ENCODE measurements around the gene C20orf173.

The C20orf173 gene

GRCh38 chr20:35506179-35506578 is 23.3 kb downstream of the C20orf173 start:
- DNase-seq, result no peak

DNA sequence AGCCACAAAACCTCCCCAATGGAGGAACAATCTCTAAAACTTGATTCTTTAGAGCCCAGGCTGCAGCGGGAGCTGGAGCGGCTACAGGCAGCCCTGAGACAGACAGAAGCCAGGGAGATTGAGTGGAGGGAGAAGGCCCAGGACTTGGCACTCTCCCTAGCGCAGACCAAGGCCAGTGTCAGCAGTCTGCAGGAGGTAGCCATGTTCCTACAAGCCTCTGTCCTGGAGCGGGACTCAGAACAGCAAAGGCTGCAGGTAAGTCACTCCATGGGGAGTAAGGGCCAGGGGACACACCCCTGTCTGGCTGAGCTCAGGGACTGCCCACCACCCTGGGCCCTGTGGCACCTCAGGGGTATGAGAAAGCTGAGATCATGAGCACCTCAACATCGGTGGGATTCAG is 24.7 kb downstream of the C20orf173 start:
- no peak for DNase-seq

DNA sequence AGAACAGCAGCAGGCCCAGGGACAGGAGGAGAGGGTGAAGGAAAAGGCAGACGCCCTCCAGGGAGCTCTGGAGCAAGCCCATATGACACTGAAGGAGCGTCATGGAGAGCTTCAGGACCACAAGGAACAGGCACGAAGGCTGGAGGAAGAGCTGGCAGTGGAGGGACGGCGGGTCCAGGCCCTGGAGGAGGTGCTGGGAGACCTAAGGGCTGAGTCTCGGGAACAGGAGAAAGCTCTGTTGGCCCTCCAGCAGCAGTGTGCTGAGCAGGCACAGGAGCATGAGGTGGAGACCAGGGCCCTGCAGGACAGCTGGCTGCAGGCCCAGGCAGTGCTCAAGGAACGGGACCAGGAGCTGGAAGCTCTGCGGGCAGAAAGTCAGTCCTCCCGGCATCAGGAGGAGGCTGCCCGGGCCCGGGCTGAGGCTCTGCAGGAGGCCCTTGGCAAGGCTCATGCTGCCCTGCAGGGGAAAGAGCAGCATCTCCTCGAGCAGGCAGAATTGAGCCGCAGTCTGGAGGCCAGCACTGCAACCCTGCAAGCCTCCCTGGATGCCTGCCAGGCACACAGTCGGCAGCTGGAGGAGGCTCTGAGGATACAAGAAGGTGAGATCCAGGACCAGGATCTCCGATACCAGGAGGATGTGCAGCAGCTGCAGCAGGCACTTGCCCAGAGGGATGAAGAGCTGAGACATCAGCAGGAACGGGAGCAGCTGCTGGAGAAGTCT is 25.5 kb downstream of the C20orf173 start:
- no peak for DNase-seq

- no peak for DNase-seq
Measured at GRCh38 chr20:35503281-35503680, 26.2 kb downstream of the C20orf173 start.

DNA sequence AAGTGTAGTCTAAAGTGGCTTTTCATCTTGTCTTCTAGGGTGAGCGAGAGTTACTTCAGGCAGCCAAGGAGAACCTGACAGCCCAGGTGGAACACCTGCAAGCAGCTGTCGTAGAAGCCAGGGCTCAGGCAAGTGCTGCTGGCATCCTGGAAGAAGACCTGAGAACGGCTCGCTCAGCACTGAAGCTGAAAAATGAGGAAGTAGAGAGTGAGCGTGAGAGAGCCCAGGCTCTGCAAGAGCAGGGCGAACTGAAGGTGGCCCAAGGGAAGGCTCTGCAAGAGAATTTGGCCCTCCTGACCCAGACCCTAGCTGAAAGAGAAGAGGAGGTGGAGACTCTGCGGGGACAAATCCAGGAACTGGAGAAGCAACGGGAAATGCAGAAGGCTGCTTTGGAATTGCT is 27.1 kb downstream of the C20orf173 start:
- no peak for DNase-seq

- no peak for DNase-seq
Measured at GRCh38 chr20:35499271-35499670, 30.2 kb downstream of the C20orf173 start.

DNA sequence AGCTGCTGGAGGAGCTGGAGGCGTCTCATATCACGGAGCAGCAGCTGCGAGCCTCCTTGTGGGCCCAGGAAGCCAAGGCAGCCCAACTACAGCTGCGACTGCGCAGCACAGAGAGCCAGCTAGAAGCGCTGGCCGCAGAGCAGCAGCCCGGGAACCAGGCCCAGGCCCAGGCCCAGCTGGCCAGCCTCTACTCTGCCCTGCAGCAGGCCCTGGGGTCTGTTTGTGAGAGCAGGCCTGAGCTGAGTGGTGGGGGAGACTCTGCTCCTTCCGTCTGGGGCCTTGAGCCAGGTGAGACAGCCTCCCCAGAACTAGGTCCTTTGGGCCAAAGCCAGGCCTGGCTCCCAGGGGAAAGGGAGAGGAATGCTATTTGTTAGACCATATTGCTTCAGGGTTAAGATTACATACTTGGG is 31.7 kb downstream of the C20orf173 start:
- no peak for DNase-seq

DNA sequence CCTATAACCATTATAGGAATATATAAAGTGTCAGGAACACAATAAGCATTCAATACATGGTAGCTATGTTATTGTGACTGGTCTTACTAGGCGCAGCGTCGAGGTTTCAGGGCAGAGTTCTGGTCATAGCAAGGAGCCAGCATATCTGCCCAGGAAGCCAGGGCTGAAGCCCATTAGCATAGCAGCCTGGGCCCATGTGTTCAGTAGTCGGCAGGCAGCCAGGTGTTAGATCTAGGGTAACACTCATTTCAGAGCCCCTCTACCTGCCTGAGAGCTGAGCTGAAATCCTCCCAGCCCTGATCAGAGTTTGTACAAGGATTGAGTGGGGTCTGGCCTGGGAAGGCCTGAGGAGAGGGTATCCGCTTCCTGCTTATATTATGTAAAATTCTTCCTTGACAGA is 32.1 kb downstream of the C20orf173 start:
- no peak for DNase-seq

DNA sequence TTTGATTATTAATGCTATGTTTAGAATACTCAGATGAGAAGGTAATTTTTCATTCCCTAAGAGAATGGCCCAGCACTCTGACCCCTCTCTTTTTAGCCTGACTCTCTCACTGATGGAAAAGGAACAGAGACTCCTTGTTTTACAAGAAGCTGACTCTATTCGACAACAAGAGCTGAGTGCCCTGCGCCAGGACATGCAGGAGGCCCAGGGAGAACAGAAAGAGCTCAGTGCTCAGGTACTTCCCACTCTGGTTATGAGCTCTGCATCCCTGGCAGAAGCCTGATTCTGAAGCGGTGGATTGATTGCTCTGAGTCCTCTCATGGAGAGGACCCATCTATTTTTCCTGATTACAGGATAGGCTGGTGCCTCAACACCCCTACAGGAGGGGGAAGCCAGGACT is 33.0 kb downstream of the C20orf173 start:
- no peak for DNase-seq

- DNase-seq, result no peak
Measured at GRCh38 chr20:35492352-35492751, 37.1 kb downstream of the C20orf173 start.

DNA sequence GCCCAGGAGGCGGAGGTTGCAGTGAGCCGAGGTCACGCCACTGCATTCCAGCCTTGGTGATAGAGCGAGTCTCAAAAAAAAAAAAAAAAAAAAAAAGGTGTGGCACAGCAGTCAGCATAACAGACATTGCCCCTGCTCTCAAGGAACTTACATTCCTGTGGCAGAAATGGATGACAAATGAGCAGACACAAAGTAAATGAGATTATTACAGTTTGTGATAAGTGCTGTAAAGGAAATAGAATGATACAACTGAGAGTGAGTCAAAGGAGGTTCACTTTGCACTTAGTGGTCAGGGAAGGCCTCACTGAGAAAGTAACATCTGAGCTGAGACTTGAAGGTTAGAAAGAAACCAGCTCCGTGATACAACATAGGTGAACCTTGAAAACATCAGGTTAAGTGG is 37.6 kb downstream of the C20orf173 start:
- no peak for DNase-seq

DNA sequence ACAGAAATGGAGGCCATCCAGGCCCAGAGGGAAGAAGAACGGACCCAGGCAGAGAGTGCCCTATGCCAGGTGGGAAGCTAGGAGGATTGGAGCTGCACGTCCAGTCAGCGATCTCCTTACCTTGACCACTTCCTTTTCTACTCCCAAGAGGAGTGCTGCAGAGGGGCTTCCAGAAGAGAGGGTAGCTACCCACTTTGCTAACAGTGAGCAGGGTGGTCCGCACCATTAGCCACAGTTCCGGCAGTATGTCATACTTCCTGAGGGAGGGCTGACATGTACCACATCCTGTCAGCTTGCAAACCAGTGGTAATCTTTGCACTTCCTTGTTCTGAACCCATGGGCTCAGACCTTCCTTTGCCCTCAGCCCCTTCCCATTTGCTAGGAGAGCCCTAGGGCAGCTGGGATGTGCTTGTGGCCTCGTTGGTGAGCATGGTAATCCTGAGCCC is 38.7 kb downstream of the C20orf173 start:
- DNase-seq, result peak; percentile 45

- no peak for DNase-seq
Measured at GRCh38 chr20:35489717-35490116, 39.7 kb downstream of the C20orf173 start.

DNA sequence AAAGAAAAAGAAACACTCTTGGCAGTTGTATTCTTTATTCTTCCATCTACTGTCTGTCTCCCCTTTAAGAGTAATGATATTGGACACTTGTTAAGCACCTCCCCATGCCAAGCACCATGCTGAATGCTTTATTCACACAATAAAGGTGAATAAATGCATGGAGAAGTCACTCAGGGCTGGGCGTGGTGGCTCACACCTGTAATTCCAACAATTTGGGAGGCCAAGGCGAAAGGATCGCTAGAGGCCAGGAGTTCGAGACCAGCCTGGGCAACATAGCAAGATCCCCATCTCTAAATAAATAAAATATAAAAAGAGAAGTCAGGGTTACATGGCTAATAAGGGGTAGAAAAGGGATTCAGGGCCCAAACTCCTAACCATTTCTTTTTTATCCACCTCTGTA is 42.0 kb downstream of the C20orf173 start:
- no peak for DNase-seq

DNA sequence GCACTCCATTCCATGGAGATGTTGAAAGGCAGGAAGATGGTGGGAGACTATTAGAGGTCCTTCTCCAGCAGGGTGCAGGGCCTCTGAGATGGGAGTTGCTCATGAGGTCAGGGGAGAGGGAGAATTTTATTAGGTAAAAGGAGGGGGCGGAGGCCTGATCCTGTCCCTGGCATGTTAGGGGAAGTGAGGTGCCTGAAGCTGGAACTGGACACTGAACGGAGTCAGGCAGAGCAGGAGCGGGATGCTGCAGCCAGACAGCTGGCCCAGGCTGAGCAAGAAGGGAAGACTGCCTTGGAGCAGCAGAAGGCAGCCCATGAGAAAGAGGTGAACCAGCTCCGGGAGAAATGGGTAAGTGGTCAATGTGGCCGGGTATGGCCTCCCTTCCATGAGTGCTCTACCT is 49.7 kb downstream of the C20orf173 start:
- no peak for DNase-seq

DNA sequence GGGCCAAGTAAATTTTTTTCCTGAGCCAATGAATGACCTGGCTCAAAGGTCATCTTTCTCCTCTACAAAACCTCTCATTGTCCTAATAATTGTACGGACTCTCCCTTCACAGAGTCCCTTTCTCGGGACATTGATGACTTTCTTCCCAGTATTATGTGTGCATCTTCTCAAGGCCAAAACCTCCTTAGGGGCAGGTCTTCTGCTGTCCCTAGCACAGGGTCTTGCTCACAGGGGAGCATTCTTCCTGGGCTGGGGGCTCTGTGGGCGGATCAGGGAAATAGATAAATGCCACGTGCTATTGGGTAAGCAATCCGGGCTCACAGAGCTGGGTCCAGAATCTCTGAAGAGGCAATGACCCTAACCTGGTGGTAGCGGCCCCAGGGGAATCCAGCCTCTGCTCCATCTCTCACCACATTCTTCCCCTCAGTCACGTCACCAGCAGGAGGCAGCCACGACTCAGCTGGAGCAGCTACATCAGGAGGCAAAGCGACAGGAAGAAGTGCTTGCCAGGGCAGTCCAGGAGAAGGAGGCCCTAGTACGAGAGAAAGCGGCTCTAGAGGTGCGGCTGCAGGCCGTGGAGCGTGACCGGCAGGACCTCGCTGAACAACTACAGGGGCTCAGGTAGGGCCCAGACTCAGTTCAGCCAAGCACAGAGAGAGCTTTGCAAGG is 50.5 kb downstream of the C20orf173 start:
- no peak for DNase-seq

All from T-helper 9 cell (primary cell).